ENCODE measurements around the gene ANKMY1. TPM values are rescaled to one million over a fixed set of nuclear protein-coding genes. Genes with fewer than 3 reads are reported as not detected.

The ANKMY1 gene
- total and polyA plus RNA-seq, 2 of the 13 experiments (the other 11 are each of a cell fraction or from before 2014, with no cell fraction given), result 11.7 to 18.8 TPM

GRCh38 chr2:240565333-240566202, 7.8 kb upstream of the ANKMY1 start (continued):
- TF ChIP-seq ATF7 (IDR thresholded peaks at IDR 0.05) (no peak), ATF7 (CRISPR knock-in tag; IDR thresholded peaks at IDR 0.05) (peak; percentile 41; the same call in 1 of the 2 replicates), SMAD9 (CRISPR knock-in tag; IDR thresholded peaks at IDR 0.05) (no peak), SOX13 (IDR thresholded peaks at IDR 0.05) (no peak), SOX13 (CRISPR knock-in tag; conservative IDR thresholded peaks at IDR 0.05 in 1 of 2, IDR thresholded peaks at IDR 0.05 in 1 of 2) (peak in 1 of 2 experiments; percentile 46; a peak in 3 of 4 replicates), PBX3 (CRISPR knock-in tag; IDR thresholded peaks at IDR 0.05; ENCODE audit: borderline replicate concordance) (no peak), XBP1 (CRISPR knock-in tag; IDR thresholded peaks at IDR 0.05) (no peak), ZNF383 (CRISPR knock-in tag; IDR thresholded peaks at IDR 0.05; ENCODE audit: borderline replicate concordance) (peak; percentile 75; the same call in 1 of the 2 replicates), SNAPC2 (CRISPR knock-in tag; IDR thresholded peaks at IDR 0.05) (no peak), POLR2G (IDR thresholded peaks at IDR 0.05; ENCODE audit: low read depth, low read length) (peak; percentile 91), ZNF382 (CRISPR knock-in tag; IDR thresholded peaks at IDR 0.05; ENCODE audit: borderline replicate concordance) (no peak), ISL2 (CRISPR knock-in tag; IDR thresholded peaks at IDR 0.05) (peak; percentile 15; the same call in 1 of the 2 replicates), ZNF224 (CRISPR knock-in tag; IDR thresholded peaks at IDR 0.05) (no peak), SNRNP70 (IDR thresholded peaks at IDR 0.05; ENCODE audit: low read depth, low read length) (no peak), TFDP2 (CRISPR knock-in tag; IDR thresholded peaks at IDR 0.05) (peak; percentile 27), DMAP1 (CRISPR knock-in tag; IDR thresholded peaks at IDR 0.05) (peak; percentile 60; the same call in 1 of the 2 replicates), FOXK2 (IDR thresholded peaks at IDR 0.05) (no peak), ZBTB8A (CRISPR knock-in tag; IDR thresholded peaks at IDR 0.05; ENCODE audit: borderline replicate concordance, low read depth) (no peak), MATR3 (CRISPR knock-in tag; IDR thresholded peaks at IDR 0.05) (0 out of 2 replicates have a peak, but pooled peaks have one; percentile 38), SMARCE1 (IDR thresholded peaks at IDR 0.05; ENCODE audit: borderline replicate concordance) (no peak), NCOR1 (IDR thresholded peaks at IDR 0.05; ENCODE audit: borderline replicate concordance, low read length) (no peak), SOX5 (CRISPR knock-in tag; IDR thresholded peaks at IDR 0.05; ENCODE audit: borderline replicate concordance) (peak; percentile 50; the same call in 1 of the 2 replicates), TMF1 (CRISPR knock-in tag; IDR thresholded peaks at IDR 0.05; ENCODE audit: low read depth) (no peak), ZNF343 (CRISPR knock-in tag; IDR thresholded peaks at IDR 0.05) (no peak; the same call in 1 of the 2 replicates), SMYD3 (CRISPR knock-in tag; IDR thresholded peaks at IDR 0.05) (no peak)

Measured in HepG2 (cell line).